Parathyroid adenoma (tissue), 2 donors: ENCODE results near the gene IL17RC.

Experiments
- H2AFZ ChIP-seq: fragments of 300-600 bp; sonication (generic); one replicate; pipeline ENCODE4 v1.7.0; 2017; ENCODE audit warnings: antibody characterized with exemption, mild to moderate bottlenecking
- H3K27ac ChIP-seq: fragments of 300-600 bp; sonication (generic); one replicate; pipeline ENCODE4 v1.7.0; 2017
- H3K27me3 ChIP-seq: fragments of 300-600 bp; sonication (generic); one replicate; pipeline ENCODE4 v1.7.0; 2017; ENCODE audit warnings: low read length; ENCODE audit not compliant: control insufficient read depth, insufficient read depth
- H3K36me3 ChIP-seq: fragments of 300-600 bp; sonication (generic); one replicate; pipeline ENCODE4 v1.7.0; 2017; ENCODE audit warnings: low read length; ENCODE audit not compliant: control insufficient read depth, insufficient read depth
- H3K4me1 ChIP-seq: fragments of 300-600 bp; sonication (generic); one replicate; pipeline ENCODE4 v1.7.0; 2017; ENCODE audit warnings: control low read depth
- H3K4me2 ChIP-seq: fragments of 300-600 bp; sonication (generic); one replicate; pipeline ENCODE4 v1.7.0; 2017; ENCODE audit warnings: low read length
- H3K4me3 ChIP-seq: fragments of 300-600 bp; sonication (generic); one replicate; pipeline ENCODE4 v1.7.0; 2017; ENCODE audit warnings: low read depth, low read length
- H3K79me2 ChIP-seq: fragments of 300-600 bp; sonication (generic); one replicate; pipeline ENCODE4 v1.7.0; 2017; ENCODE audit warnings: control low read depth
- H3K9ac ChIP-seq: fragments of 300-600 bp; sonication (generic); one replicate; pipeline ENCODE4 v1.7.0; 2017; ENCODE audit warnings: mild to moderate bottlenecking
- H3K9me3 ChIP-seq: fragments of 300-600 bp; sonication (generic); one replicate; pipeline ENCODE4 v1.7.0; 2017; ENCODE audit warnings: low read length; ENCODE audit not compliant: control insufficient read depth
- TF ChIP-seq, protein P1 (sequence below): fragments of 300-600 bp; sonication (generic); IDR thresholded peaks from one replicate; pipeline ENCODE4 v1.7.0; 2017; ENCODE audit warnings: antibody characterized with exemption, mild to moderate bottlenecking
- donor health status: primary hyperparathyroidism.

IL17RC gene

DNA sequence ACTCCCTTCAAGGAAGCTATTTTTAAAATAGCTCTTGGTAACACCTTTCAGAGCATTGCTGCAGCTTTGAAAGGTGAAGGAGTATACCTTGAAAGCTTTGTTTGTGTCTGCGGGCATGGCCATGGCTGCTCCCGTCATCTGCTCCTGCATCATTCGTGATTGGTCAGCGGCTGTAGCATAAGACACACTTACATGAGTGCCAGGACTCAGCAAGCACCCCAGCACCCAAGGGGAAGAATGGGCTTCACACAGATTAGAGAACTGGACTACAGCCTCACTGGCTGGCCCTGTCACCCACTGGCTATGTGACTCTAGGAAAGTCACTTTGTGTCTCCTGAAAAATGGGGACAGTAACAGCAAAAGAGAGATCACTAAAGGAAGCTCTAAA is 52.7 kb downstream of the IL17RC start:
- Histone ChIP-seq H3K9me3 (no peaks in the 10 kb centered on the region), H3K9ac (no peak overlapping the region), H3K27ac (no peak overlapping the region), H3K79me2 (no peaks in the 10 kb centered on the region), H3K4me3 (no peak overlapping the region), H3K4me1 (no peaks in the 10 kb centered on the region), H2AFZ (no peak overlapping the region), H3K36me3 (no peaks in the 10 kb centered on the region), H3K27me3 (no peaks in the 10 kb centered on the region), H3K4me2 (no peak overlapping the region)
- TF ChIP-seq, protein P1, sequence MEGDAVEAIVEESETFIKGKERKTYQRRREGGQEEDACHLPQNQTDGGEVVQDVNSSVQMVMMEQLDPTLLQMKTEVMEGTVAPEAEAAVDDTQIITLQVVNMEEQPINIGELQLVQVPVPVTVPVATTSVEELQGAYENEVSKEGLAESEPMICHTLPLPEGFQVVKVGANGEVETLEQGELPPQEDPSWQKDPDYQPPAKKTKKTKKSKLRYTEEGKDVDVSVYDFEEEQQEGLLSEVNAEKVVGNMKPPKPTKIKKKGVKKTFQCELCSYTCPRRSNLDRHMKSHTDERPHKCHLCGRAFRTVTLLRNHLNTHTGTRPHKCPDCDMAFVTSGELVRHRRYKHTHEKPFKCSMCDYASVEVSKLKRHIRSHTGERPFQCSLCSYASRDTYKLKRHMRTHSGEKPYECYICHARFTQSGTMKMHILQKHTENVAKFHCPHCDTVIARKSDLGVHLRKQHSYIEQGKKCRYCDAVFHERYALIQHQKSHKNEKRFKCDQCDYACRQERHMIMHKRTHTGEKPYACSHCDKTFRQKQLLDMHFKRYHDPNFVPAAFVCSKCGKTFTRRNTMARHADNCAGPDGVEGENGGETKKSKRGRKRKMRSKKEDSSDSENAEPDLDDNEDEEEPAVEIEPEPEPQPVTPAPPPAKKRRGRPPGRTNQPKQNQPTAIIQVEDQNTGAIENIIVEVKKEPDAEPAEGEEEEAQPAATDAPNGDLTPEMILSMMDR = no peak

DNA sequence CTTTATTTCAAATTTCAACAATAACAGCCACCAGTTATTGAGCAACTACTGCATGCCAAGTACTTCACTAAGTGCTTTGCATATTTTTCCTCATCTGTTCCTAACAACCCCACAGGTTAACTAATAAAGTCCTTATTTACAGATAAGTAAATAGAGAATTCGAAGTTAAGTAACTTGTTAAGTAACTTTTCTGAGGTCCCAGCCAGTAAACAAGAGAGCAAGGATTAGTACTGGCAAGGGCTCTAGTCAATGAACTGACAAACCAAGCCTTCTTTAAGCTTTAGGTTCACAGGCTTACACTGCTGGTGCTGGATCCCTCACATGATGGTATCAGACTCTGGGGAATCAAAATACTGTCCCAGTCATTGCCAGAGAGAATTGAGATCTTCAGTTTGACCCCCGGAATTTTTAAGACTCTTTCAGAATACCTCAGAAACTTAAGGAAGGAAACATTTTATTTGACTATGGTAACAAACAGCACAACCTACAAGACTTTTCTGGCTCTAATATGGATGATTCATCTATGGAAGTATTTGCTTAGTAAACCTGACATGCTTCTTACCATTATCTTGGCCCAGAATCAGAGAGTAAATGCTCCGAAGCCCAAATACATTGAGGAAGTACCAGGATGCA is 53.2 kb downstream of the IL17RC start:
- TF ChIP-seq, protein P1 = no peak
- Histone ChIP-seq H3K79me2 (no peaks in the 10 kb centered on the region), H3K4me3 (no peak overlapping the region), H2AFZ (no peak overlapping the region), H3K9me3 (no peaks in the 10 kb centered on the region), H3K4me1 (no peaks in the 10 kb centered on the region), H3K9ac (no peak overlapping the region), H3K4me2 (no peak overlapping the region), H3K36me3 (no peaks in the 10 kb centered on the region), H3K27ac (no peak overlapping the region), H3K27me3 (no peaks in the 10 kb centered on the region)

DNA sequence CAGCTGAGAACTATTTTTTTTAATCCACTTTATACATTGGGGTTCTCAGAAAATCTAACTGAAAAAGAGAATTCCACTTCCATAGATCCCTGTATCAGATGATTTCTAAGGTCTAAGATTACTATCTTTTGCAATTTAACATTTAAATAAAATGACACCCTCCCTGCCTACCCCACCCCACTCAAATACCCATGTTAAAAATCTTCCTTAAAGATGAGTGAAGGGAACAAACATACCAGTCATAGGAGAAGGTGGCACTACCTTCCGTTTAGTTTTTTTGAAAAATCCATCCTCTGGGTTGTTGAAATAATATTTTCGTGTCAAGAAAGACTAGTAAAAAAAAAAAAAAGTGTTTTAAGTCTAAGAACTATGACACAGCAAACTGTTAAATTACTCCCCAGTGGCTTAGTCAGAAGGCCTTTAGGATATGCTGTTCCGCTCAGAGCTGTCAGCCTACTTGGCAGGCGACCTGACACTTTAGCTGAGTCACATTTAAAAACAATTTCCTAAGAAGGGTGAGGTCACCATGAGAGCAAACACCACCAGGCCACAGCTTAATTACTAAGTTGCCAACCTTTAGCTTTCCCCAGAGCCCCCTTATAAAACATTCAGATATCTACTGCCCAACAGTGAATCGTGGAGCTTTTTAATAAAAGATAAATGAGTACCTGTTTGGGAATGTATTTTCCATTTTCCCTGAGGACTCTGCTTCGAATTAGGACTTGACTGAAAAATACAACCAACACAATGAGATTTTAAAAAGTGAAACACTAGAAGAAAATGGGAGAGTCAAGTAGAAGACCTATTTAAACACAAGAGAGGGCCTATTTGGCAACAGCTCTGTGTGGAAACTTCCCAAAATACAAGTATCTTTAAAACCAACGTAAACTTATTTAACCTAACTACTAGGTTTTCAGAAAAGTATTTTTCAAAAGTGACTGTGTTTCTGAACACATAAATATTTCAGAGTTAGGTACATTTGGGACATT is 60.1 kb downstream of the IL17RC start:
- Histone ChIP-seq H2AFZ (no peak overlapping the region), H3K4me3 (no peak overlapping the region), H3K9me3 (no peaks in the 10 kb centered on the region), H3K4me1 (no peaks in the 10 kb centered on the region), H3K9ac (no peak overlapping the region), H3K4me2 (no peak overlapping the region), H3K27me3 (no peaks in the 10 kb centered on the region), H3K79me2 (peaks cover under 1% of the 10 kb centered on the region), H3K36me3 (no peaks in the 10 kb centered on the region), H3K27ac (no peak overlapping the region)
- TF ChIP-seq, protein P1 = no peak

DNA sequence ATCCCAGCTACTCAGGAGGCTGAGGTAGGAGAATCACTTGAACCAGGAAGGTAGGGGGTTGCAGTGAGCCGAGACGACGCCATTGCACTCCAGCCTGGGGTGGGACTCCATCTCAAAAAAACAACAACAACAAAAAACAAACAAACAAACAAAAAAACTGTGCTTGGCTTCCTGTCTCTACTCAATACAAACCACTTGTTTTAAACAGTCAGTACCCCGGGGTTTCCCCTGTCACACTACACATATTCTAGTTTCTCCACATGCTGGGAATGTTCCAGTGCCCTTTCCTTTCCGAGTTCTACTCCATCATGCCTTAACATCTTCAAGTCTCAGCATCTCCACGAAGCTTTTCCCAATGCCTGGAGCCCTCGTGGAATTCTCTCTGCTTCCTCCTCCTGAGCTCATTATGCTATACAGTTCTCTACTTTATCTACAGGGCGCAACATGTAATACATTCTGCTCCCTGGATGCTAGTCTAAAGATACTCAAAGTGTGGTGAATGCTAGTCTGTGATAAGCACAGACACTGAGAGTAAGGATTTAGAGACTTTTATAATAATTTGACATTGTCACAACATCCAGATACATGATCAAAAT is 61.9 kb downstream of the IL17RC start:
- Histone ChIP-seq H3K4me3 (no peak overlapping the region), H3K27me3 (no peaks in the 10 kb centered on the region), H3K4me1 (no peaks in the 10 kb centered on the region), H3K36me3 (no peaks in the 10 kb centered on the region), H3K9ac (no peak overlapping the region), H3K27ac (no peak overlapping the region), H2AFZ (no peak overlapping the region), H3K79me2 (peaks cover 10% of the 10 kb centered on the region), H3K4me2 (no peak overlapping the region), H3K9me3 (no peaks in the 10 kb centered on the region)
- TF ChIP-seq, protein P1 = no peak
